NCI-H2227 (cell line): ENCODE data around the gene TPRN.
A peak's percentile ranks its signal among the peaks of the same experiment; 100 is the strongest.

Experiments used
- DNase-seq: peaks from one replicate; lab custom pipeline; 2025; ENCODE audit not compliant: unreplicated experiment; lab: John Stamatoyannopoulos, UW

TPRN gene

DNA sequence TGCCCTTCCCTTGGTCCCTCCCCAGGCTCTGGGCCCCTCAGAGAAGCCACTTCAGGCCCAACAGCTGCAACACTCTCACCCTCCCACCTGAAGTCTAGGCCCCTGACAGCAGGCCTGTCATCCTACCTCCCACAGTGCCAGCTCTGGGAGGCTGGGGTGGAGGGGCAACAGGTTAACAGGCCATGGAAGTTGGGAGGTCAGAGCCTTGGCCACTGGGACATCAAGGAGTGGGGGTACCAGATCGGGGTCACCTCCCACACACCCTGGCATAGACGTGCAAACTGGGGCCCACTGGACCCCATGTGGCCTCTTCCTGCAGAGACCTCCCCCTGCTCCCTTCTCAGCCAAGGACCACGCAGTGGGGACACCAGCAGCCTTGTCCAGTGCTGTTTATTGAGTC, 9.3 kb downstream of the TPRN start:
- DNase-seq, result no peak

DNA sequence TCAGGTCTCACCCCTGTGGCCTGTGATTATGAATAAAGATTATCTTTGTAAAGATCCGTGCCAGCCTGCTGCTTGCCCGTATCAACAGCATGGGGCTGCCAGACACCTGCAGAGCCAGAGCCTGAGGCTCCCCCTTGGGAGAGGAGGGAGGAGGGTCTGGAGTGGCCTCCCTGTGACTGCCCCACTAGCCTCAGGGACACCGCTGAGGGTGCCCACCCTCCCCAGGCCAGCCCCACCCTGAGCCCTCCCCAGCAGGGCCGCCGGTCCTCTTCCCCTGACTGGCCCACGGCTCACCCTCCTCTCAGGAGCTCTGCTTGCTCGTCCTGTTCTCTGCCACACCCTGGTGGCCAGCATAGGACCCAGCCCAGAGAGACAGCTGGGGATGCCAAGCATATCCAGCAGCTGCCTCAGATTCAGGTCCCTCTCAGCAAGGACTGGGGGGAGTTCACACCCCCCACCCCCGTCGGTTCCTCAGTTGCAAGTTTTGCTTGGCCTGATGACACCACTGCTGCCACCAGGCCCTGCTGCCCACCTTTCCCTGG, 10.2 kb downstream of the TPRN start:
- DNase-seq, result no peak

DNA sequence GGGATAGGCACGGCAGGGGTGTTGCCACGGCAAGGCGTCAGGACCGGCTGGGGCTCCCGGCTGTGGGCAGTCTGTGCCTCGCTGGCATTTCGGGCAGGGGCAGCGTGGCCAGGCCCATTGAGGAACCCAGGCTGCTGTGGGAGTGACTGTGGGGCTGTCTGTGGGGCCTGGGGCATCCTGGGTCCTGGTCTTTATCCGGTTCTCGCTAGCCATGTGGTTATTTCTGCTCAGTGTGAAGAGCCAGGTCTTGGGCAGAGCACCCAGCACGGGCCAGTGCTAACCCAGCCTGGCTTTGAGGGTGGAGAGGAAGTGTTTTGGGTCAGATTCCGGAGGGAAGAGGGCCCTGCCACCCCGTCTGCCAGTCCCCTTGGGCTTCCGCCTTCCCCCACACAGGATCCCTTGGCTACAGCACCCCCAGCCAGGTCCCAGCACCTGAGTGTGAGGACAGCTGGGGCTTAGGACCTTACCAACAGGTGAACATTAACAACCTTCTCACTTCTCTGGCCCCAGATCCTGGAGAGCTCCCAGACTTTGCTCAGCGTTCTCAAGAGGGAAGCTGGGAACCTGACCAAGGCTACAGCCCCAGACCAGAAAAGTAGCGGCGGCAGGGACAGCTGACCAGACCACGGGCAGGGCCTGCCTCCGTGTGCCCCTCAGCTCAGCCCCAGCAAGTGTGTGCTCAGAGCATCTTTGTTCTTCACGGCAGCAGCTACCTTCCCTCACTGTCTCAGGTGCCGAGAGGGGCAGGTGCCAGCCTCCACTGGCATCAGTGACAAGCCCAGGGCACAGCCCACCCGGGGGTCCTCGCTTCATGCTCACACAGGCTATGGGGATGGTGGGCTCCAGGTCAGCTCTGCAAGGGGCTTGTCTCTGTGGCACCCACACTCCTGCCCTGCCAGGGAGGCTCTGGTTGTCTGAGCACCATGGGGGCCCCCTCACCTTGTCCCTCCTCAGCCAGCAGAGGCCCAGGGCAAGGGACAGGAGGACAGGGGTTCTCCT, 10.9 kb downstream of the TPRN start:
- DNase-seq, result no peak

DNA sequence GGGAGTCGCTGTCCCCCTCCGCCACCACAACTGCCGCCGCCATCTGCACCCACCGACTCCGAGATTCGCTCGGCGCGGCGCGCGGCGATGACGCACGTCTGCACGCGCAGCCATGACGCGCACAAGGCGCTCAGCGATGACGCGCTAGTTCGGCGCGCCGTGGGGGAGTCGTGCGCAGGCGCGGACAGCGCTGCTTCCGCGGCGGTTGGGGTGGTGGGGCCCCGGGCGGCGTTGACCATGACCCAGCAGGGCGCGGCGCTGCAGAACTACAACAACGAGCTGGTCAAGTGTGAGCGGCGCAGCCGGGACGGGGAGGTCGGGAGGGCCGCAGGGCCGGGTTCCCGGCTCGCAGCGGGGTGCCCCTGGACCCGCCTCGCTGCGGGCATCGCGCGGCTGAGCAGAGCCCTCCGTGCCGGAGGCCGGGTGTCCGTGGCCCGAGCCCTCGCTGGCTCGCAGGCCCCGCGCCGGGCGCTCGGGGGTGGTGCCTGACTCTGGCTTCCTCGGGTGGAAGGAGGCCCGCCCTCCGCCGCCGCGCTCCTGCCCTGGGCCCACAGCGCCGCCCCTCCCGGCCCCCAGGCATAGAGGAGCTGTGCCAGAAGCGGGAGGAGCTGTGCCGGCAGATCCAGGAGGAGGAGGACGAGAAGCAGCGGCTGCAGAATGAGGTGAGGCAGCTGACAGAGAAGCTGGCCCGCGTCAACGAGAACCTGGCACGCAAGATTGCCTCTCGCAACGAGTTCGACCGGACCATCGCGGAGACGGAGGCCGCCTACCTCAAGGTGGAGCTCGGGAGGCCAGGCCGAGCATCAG, 11.8 kb downstream of the TPRN start, which contains the start of the genes ANAPC2 and SSNA1:
ANAPC2 (minus strand) TSS at position 71 of the 807 bp plus-strand sequence; CDS start at position 43, 28 bp downstream.
SSNA1 (plus strand) TSS at position 187 of the 807 bp plus-strand sequence; CDS start at position 238, 51 bp downstream.
- peak; percentile 96 for DNase-seq

DNA sequence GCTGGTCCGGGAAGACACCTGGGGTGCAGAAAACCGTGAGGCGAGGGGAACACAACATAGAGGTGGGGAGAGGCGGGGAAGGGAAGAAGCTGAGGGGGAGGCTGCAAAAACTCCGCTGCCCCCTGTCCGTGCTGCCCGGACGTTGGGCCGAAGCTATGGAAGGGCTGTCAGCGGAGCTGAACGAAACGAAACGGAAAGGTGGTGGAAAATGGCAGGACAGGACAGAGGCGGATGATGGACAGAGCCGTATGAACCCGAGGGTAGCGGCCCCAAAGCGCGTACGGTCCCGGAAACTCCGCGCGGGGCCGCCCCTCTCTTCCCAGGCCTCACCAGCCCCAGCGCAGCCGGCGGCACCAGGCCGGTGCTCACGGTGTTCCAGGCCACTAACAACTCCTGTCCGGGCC, 12.5 kb downstream of the TPRN start:
- DNase-seq, result no peak

DNA sequence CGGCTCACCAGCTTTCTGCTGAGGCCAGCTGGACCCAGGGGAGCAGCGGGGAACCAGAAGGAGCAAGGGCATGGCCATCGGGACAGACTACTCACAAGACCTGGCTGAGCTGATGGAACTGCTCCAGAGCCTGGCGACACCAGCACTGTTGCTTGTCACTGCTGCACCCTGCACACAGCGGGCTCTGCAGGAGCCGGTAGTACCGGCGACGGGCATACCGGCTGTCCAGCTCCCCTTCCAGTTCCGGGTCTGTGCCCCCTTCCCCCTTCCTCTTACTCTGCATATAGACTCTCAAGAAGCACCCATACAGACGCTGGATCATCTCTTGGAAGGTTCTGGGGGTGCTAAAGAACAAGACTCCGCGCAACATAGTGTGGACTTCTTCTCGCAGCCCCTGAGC, 13.2 kb downstream of the TPRN start:
- DNase-seq, result no peak

DNA sequence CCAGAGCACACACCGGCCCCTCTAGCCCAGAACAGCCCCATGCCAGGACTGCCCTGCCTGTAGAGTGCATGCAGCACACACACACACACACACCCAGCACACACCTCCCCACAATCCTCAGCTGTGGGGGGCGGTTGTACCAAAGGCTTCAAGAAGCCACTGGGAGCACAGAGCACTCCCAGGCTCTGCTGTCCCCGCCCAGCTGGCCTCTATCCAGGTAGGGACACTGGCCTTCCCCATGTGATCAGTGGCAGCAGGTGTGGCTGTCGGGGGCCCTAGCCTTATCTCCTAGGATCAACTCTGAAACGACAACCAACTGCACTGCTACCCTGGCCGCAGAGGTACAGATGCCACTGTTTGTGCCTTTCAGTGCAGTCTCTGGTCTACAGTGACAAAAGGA, 14.2 kb downstream of the TPRN start:
- no peak for DNase-seq

DNA sequence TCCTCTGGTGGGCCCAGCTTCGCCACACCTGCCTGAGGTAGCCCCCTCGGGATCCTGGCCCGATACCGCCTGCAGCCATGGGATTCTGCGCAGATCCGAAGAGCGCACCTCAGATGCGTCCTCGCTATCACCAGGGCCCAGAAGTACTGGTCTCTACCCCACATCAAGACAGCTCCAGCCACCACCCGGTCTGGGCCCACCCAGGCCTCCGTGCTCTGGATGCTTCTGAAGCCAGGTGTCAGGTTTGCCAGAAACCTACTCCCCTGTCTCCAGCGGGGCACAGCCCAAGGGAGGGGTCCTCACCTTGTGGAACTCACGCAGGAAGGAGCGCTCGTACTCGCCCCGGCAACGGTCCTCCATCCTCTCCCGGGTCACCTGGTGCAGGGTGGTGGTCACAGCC, 14.6 kb downstream of the TPRN start:
- no peak for DNase-seq

DNA sequence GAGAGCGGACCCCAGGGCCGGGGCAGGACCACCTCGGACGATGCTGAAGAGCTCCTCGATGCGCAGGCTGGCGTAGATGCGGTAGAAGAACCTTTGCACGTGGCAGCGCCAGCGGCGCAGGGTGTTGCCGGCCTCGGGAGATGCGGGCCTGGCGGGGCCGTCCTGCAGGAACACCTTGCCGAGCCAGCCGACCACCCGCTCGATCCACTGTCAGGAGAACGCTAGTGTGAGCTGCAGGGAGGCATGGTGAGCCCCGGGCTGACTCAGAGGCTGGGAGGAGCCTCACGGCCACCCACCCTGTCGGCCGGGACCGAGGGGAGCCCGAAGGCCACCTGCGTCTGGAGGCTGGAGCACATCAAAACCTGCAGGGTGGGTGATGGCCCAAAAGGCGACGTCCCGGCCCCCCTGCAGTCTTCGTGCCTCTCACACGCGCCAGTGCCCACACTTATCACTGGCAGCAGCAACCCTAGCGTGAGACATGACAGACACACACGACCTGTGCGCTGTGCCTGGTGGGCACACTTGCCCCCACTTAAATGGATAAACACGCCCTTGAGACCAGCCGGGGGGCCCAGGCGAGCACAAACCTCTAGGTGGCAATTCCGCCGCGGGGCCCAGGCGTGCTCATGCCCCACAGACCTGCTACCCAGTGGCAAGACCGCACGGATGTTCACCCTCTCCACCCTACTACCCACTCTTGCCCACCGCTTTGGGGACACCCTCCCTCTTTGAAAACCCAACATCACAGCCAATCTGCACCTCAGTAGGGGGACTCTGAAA, 15.5 kb downstream of the TPRN start:
- DNase-seq, result no peak

DNA sequence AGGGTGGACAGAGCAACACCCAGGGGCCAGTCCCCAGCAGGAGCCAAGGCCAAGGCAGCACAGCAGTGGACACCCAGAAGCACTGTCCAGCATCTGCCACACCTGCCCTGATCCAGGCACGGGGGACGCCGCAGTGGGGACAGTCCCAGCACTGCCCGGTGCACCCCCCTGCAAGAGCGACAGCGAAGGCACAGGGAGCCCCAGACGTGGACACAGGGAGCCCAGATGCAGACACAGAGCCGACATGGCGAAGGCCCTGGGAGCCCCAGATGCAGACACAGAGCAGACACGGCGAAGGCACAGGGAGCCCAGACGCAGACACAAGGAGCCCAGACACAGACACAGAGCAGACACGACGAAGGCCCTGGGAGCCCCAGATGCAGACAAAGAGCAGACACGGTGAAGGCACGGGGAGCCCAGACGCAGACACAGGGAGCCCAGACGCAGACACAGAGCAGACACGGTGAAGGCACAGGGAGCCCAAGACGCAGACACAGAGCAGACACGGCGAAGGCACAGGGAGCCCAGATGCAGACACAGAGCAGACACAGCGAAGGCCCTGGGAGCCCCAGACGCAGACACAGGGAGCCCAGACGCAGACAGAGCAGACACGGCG, 16.5 kb downstream of the TPRN start:
- no peak for DNase-seq

DNA sequence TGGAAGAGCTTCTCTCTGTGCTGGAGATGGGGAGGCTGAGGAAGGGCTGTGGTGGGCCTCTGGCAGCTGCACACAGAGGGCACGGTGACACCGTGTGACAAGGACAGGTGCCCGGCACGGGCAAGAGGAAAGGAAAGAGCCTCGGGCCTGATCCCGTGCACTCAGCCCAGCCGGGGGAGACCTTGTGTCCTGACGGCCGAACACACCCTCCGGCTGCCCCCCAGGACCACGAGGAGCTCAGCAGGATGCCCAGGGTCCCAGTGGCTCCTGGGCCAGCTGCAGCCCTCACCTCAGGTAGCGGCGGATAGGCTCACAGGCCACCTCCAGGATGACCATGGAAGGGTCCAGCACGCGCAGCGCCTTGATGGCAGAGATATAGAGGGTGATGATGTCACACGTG, 17.7 kb downstream of the TPRN start:
- no peak for DNase-seq

DNA sequence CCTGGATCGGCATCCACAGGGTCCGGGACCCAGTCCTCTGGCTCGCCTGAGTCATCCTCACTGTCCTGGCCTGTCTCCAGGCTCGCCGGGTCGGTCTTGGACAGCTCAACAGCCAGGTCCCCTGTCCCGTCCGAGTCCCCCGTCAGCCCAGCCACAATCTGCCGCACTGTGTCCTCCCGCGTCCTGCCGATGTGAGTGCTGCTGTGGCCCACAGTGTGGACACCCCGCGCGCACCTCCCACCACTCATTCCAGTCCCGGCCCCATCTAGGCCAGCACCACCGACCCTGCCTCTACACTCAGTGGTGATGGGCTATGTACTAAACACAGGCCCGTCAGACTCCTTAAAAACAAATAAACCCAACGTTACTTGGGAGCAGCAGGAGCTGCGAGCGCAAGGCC, 18.9 kb downstream of the TPRN start:
- no peak for DNase-seq

DNA sequence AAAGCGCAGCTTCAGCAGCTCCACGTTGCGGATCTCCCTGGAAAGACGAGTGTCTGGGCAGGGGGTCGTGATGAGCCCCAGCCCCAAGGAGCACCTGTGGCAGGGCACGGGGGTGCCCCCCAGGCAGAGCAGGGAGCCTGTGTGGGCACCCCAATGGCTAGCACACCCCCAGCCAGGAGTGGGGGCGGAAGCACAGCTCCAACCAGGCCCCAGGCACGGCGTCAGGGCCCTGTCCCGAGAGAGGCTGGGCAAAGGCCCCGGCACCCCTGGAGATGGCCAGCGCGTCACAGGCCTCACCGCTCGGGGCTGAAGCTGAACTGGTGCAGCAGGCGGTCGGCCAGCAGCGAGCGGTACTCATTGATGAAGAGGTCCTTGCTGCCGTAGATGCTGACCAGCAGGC, 20.1 kb downstream of the TPRN start:
- DNase-seq, result no peak

DNA sequence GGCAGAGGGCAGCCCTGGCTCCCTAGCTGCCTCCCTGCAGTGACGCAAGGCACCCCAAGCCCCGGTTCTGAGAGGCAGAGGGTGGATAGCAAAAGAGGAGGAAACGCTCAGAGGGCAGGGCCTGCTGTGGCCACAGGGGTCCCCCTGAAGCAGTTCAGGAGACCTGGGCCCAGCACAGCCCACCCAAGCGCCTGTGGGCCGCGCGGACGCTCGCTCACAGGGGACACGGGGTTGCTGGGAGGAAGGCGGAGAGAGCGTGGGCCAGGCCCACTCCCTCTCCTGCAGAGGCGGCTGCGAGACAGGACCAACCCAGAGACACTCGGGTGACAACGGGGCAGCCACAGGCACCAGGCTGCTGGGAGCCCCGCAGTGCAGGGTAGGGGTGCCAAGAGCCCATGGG, 20.8 kb downstream of the TPRN start:
- DNase-seq, result no peak

DNA sequence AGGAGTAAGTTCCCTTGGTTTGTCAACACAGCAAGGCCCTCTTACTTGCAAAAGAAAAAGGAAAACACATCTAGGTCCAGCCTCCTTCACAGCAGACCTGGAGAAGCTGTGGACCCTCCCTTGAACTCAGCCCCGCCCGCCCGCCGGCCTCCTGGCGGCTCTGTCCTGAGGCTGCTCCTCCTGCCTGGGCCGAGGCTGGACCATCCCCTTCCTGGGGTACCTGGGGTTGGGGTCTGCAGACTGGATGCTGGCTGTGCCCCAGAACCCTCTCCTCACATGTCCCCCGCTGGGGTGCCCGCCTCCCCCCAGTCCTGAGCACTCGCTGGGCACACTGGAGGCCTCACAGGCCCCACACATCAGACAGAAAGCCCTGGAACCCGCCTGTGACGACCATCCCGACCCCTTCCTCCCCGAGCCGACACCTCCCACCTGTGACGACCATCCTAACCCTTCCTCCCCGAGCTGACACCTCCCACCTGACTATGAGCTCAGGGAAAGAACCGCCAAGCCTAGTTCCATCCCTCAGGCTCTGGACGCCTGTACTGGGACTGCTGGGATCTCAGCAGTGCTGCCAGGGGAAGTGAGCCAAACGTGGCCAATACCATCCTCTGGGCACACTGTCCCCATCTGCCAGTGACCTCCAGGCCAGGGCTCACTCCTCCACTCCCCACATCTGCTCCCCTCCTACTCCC, 21.5 kb downstream of the TPRN start:
- no peak for DNase-seq

DNA sequence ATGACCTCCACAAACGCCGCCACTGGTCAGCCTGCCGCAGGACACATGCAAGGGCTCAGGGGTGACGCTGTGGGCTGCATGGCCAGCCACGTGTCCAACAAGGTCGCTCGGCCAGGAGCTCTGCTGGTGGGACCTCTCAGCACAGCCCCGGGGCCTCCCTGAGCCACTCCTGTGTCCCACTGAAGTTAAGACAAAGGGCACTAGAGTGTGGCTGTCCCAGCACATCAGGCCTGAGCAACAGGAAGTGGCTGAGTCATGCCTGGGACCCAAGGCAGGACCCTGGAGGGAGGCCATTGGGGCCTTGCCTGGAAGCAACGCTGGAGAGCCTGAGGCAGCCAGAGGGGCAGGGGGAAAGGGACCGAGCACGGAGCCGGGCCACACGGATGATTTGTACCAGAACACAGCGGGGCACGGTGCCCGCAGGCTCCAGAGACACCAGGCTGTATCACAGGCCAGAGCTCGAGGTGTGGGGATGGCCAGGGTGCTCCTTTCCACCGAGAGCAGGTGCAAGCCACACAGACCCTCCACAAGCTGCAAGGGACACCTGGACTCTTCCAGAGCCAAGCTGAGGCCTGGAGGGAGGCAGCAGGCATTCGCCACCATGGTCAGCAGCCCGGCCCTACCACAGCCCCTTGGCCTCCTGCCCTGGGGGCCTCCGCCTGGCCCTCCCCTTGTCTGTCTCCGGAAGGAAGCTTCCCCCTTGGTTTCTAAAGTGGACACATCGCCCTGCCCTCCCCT, 22.2 kb downstream of the TPRN start:
- DNase-seq, result no peak

DNA sequence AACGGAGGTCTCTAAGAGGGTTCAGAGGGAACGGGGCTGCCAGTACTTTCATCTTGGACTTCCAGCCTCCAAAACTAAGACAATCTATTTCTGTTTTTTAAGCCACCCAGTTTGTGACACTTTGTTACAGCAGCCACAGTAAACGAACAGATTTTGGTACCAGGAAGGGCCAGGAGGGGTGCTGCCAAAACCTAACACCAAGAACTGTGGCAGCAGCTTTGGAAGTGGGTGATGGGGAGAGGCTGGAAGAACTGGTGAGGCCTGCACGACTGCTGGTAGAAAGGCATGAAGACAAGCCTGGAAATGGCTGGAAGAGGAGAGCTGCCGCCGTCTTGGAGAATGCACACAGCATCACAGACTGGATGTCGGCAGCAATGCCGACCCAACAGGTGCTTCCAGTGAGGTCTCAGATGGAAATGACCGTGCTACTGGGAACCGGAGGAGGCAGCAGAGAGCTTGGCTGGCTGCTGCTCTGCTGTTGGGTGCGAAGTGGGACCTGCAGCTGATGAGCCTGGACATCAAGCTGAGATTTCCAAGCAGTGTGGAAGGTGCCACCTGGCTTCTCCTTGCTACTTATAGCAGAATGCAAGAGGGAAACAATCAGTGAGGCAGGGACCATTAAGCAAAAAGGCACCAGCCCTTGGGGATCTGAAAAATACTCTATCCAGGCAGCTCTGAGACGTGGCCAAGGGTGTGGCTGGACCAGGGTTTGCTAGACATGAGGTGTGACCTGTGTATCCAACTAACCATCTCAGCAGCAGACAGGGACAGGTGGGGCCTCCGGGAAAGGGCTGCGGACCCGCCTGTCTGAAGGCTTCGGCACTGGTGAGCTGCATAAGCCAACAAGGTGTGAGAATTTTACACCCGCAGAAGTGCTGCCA, 24.0 kb downstream of the TPRN start:
- peak; percentile 30 for DNase-seq

DNA sequence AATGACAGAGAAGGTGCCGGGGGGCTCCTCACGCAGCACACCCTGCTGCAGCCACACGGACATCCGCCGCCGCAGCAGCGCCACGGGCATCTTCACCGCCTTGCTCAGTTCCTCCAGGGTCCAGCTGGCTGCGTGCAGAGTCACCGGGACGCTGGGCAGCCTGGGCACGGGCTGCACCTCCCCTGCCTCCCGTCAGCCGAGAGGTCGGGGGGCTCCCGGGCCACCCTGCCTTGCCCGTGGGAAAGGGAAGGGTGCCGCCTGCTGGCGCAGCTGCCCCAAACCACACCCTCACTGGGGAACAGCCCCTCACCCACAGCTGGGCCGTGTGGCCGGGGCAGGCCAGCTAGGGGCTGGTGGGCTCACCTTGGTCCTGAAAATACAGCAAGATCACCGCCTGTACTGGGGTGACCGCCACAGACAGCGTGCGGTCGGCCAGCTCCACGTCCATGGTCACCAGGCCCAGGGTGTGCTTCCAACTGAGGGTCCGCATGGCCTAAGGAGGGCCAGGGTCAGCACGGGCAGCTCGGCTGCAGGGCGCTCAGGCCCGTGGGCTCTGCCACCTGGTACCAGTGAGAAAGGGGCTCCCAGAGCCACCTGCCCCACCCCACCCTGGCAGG, 25.1 kb downstream of the TPRN start:
- DNase-seq, result no peak
